NCI-H1436 treated with DMSO at 0.1 percent for 48 hours (cell line): ENCODE measurements around the gene CELF4.

Experiments
- DNase-seq: peaks from one replicate; lab custom pipeline; 2025; lab: John Stamatoyannopoulos, UW

The CELF4 gene

GRCh38 chr18:37572736-37573135 lies 7.1 kb upstream of the CELF4 start:
- DNase-seq: no peak

- no peak for DNase-seq
Measured at GRCh38 chr18:37571266-37571665, 5.7 kb upstream of the CELF4 start.

- DNase-seq: no peak
Measured at GRCh38 chr18:37570336-37570930, 4.8 kb upstream of the CELF4 start.

- DNase-seq: no peak
Measured at GRCh38 chr18:37568671-37569070, 3.1 kb upstream of the CELF4 start.

GRCh38 chr18:37567994-37568359 lies 2.4 kb upstream of the CELF4 start:
- DNase-seq: no peak

- DNase-seq: no peak
Measured at GRCh38 chr18:37567061-37567993, 1.7 kb upstream of the CELF4 start.

- no peak for DNase-seq
Measured at GRCh38 chr18:37566479-37567060, 972 bp upstream of the CELF4 start.

- no peak for DNase-seq
Measured at GRCh38 chr18:37565977-37566478, 430 bp upstream of the CELF4 start.

GRCh38 chr18:37564711-37565100 lies 892 bp downstream of the CELF4 start:
- DNase-seq: no peak

GRCh38 chr18:37563931-37564392 lies 1.6 kb downstream of the CELF4 start:
- no peak for DNase-seq

GRCh38 chr18:37561986-37562385 lies 3.6 kb downstream of the CELF4 start:
- no peak for DNase-seq

GRCh38 chr18:37560003-37560402 lies 5.6 kb downstream of the CELF4 start:
- no peak for DNase-seq

GRCh38 chr18:37559194-37559593 lies 6.4 kb downstream of the CELF4 start:
- DNase-seq: no peak

GRCh38 chr18:37554399-37554787 lies 11.2 kb downstream of the CELF4 start:
- DNase-seq: no peak

GRCh38 chr18:37553633-37554398 lies 11.8 kb downstream of the CELF4 start:
- DNase-seq: no peak

GRCh38 chr18:37552286-37552685 lies 13.3 kb downstream of the CELF4 start:
- no peak for DNase-seq

- DNase-seq: no peak
Measured at GRCh38 chr18:37551846-37552245, 13.8 kb downstream of the CELF4 start.

GRCh38 chr18:37551249-37551648 lies 14.3 kb downstream of the CELF4 start:
- DNase-seq: no peak

GRCh38 chr18:37550118-37550875 lies 15.3 kb downstream of the CELF4 start:
- no peak for DNase-seq

- DNase-seq: no peak
Measured at GRCh38 chr18:37548679-37549289, 16.8 kb downstream of the CELF4 start.
